Activated T-cell treated with anti-CD3 and anti-CD28 coated beads, Interleukin-2, amount 50 U/mL, for 4 hours (primary cell): ENCODE measurements around the gene INSM1. TPM values are rescaled to one million over a fixed set of nuclear protein-coding genes. Genes with fewer than 3 reads are reported as not detected.

Source experiments
- ATAC-seq, 2 donors: fragments of 200-7000 bp; cut with Tn5 transposase; one replicate each; pipeline ENCODE4 v1.10.0; 2021
- DNase-seq: peaks from one replicate; pipeline ENCODE4 v3.0.0-alpha.2; 2020
- H3K27me3 Mint-ChIP-seq: one replicate; pipeline ENCODE4 v1.8.0; 2021; ENCODE audit warnings: low read depth, mixed read lengths
- H3K36me3 Mint-ChIP-seq: one replicate; pipeline ENCODE4 v1.8.0; 2022; ENCODE audit warnings: mixed read lengths; ENCODE audit not compliant: insufficient read depth
- H3K4me1 Mint-ChIP-seq: one replicate; pipeline ENCODE4 v1.8.0; 2021; ENCODE audit warnings: low read depth, mixed read lengths
- H3K4me3 Mint-ChIP-seq: one replicate; pipeline ENCODE4 v1.8.0; 2021; ENCODE audit warnings: mild to moderate bottlenecking, moderate library complexity, mixed read lengths
- H3K9me3 Mint-ChIP-seq: one replicate; pipeline ENCODE4 v1.8.0; 2021; ENCODE audit warnings: mixed read lengths
- total RNA-seq, 3 donors: library from RNA; stranded (reverse); gene quantifications; one replicate each; pipeline ENCODE4 v1.2.1, GENCODE V29; 2021

Gene INSM1
- total RNA-seq, 3 donors from 2014 or later, result 12.1 to 22.4 (median 14.6) TPM

DNA sequence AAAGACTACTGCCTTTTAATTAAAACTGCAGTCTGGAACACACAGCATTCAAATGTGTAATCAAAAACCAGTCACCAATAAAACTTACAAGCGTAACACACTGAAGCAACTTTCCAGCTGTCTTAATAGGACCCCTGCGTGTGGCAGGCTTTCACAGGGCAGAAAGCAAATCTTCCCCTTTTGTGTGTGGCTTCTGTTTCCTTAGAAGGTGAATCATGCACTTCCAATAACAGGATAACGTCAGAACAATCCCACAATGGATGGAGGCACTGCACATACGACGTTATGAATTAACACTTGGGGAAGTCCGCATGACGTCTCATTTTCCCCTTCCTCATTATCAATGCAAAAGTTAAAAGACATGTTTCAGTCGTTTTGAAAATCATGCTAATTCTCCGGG, 44.8 kb downstream of the INSM1 start:
- DNase-seq (no peak), ATAC-seq (peak; percentile 79 to 84)
- H3K36me3 Mint-ChIP-seq, result peaks cover 17% of the 10 kb centered on the region
- H3K4me3 Mint-ChIP-seq, result no peak overlapping the region
- H3K9me3 Mint-ChIP-seq, result no peaks in the 10 kb centered on the region
- no peaks in the 10 kb centered on the region for H3K27me3 Mint-ChIP-seq
- H3K4me1 Mint-ChIP-seq, result peaks cover 16% of the 10 kb centered on the region

- Mint-ChIP-seq H3K36me3 (peaks cover 21% of the 10 kb centered on the region), H3K4me1 (peaks cover 21% of the 10 kb centered on the region), H3K9me3 (no peaks in the 10 kb centered on the region), H3K27me3 (no peaks in the 10 kb centered on the region), H3K4me3 (no peak overlapping the region)
- no peak for ATAC-seq
- no peak for DNase-seq
These were observed 45.9 kb downstream of the INSM1 start for GRCh38 chr20:20413810-20414281.

DNA sequence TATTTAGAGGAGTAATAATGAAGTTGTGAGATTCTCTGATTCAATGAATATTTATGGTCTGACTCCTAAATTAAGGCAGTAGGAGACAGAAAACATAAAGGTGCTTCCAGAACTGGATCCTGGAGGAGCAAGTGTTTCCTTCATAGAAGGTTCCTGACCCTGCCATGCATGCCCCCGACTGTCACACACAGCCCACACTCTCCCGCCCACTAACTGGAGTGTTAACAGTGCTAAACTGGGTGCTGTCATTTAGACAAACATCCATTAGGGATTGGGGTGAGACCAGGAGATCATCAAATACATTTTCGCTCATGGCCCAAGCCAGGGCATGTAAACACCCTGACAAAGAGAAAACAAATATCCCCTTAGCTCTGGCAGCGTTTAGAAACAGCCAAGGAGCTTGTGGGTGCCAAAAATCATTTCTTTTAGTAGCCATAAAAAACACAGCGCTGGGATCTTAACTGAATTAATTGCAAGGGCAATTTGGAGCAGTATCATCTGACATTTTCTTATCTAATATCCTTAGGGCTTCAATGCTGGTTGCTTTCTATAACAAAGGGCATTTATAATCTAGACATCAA, 46.8 kb downstream of the INSM1 start:
- H3K4me1 Mint-ChIP-seq, result peaks cover 21% of the 10 kb centered on the region
- DNase-seq, result no peak
- H3K4me3 Mint-ChIP-seq, result no peak overlapping the region
- ATAC-seq, result no peak
- peaks cover 23% of the 10 kb centered on the region for H3K36me3 Mint-ChIP-seq
- no peaks in the 10 kb centered on the region for H3K27me3 Mint-ChIP-seq
- no peaks in the 10 kb centered on the region for H3K9me3 Mint-ChIP-seq

DNA sequence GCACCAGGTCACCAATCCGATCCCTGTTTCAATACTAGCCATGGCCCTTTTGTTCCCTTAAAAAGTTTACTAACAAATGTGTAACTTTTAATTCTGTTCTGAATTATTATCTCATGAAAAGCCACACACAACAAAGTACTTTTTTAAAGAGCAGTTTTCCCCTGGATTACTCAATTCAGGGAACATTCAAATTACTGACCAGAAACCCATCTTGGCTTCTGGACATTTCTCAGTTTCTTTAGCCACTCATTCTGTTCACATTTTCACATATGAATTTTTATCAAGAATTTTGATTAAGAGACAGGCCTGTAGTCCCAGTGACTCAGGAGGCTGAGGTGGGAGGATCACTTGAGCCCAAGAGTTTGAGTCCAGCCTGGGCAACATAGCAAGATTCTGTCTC, 47.4 kb downstream of the INSM1 start:
- Mint-ChIP-seq H3K9me3 (no peaks in the 10 kb centered on the region), H3K4me3 (no peak overlapping the region), H3K27me3 (no peaks in the 10 kb centered on the region), H3K4me1 (peaks cover 21% of the 10 kb centered on the region), H3K36me3 (peaks cover 24% of the 10 kb centered on the region)
- no peak for DNase-seq
- ATAC-seq, result no peak

GRCh38 chr20:20417876-20418676, 50.2 kb downstream of the INSM1 start:
- ATAC-seq (no peak), DNase-seq (no peak)
- Mint-ChIP-seq H3K4me1 (peaks cover 16% of the 10 kb centered on the region), H3K9me3 (no peaks in the 10 kb centered on the region), H3K27me3 (no peaks in the 10 kb centered on the region), H3K4me3 (no peak overlapping the region), H3K36me3 (peaks cover 33% of the 10 kb centered on the region)
